Activated naive CD4-positive, alpha-beta T cell treated with anti-CD3 and anti-CD28 coated beads, Interleukin-2, amount 10 ng/mL, durations not matched to agents 7 days and 5 days (primary cell): ENCODE results near the gene DMAP1.
"Not testable (repeated sequence)": the region's sequence is repeated elsewhere in the genome, so short reads cannot be mapped to it uniquely, and the experiment has no call there.

Source experiments
- CTCF ChIA-PET: fragments of 350-600 bp; sonication (Branson Sonifier 250); formaldehyde crosslinking; loops from one replicate; lab custom pipeline; 2021; ENCODE audit warnings: antibody characterized with exemption; lab: Charles Lee
- DNase-seq: peaks from one replicate; pipeline ENCODE4 v3.0.0-alpha.2; 2020
- H3K27ac Mint-ChIP-seq: one replicate; pipeline ENCODE4 v1.8.0; 2021; ENCODE audit warnings: mild to moderate bottlenecking, moderate library complexity, mixed read lengths
- H3K27me3 Mint-ChIP-seq: one replicate; pipeline ENCODE4 v1.8.0; 2021; ENCODE audit warnings: mild to moderate bottlenecking, mixed read lengths
- H3K36me3 Mint-ChIP-seq: one replicate; pipeline ENCODE4 v1.8.0; 2021; ENCODE audit warnings: mixed read lengths
- H3K4me1 Mint-ChIP-seq: one replicate; pipeline ENCODE4 v1.8.0; 2021; ENCODE audit warnings: mixed read lengths
- H3K4me3 Mint-ChIP-seq: one replicate; pipeline ENCODE4 v1.8.0; 2021; ENCODE audit warnings: mild to moderate bottlenecking, moderate library complexity, mixed read lengths
- H3K9me3 Mint-ChIP-seq: one replicate; pipeline ENCODE4 v1.8.0; 2021; ENCODE audit warnings: mixed read lengths

The DMAP1 gene, protein sequence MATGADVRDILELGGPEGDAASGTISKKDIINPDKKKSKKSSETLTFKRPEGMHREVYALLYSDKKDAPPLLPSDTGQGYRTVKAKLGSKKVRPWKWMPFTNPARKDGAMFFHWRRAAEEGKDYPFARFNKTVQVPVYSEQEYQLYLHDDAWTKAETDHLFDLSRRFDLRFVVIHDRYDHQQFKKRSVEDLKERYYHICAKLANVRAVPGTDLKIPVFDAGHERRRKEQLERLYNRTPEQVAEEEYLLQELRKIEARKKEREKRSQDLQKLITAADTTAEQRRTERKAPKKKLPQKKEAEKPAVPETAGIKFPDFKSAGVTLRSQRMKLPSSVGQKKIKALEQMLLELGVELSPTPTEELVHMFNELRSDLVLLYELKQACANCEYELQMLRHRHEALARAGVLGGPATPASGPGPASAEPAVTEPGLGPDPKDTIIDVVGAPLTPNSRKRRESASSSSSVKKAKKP

DNA sequence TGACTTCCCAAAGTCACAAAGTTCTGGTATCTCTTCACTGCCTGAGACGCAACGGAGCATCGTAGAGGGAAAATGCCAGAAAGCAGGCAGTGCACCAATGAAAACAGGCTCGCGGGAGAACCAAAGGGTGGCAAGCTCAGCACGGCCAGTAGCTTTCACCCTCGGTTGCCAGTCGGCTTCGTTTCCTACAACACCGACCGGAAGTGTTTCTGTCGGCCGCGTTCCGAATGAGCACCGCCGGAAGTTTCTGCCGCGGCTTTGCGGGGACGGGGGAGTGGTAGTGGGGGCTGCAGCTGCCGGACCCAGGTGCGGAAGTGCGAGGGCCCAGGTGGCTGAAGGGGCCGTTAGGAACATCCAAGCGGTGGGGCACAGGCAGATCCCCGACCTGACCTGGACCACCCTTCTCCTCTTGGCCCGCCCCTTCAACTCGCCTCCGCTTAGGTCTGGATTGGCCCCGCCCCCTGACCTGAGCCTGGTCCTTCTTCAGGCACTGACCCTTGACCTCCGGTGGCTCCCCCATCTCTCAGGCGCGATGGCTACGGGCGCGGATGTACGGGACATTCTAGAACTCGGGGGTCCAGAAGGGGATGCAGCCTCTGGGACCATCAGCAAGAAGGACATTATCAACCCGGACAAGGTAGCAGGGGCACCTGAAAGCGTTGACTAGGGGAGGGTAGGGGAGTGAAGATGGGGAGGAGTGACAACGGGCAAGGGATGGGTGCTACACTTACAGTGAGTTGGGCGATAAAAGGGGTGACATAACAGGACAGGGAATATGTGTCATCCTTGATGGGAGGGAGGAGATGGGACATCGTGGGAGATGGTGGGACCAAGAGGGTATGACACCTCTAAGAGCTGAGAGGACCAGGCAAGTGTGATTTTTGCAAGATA, at the start of gene DMAP1:
TSS of gene DMAP1 (plus strand) at position 250 of the 891 bp plus-strand sequence. CDS start at position 533, 283 bp downstream.
- Mint-ChIP-seq H3K36me3 (peaks cover 24% of the 10 kb centered on the region), H3K9me3 (no peaks in the 10 kb centered on the region), H3K27me3 (no peaks in the 10 kb centered on the region), H3K4me1 (peaks cover 30% of the 10 kb centered on the region), H3K4me3 (peak within 1 kb of the TSS; percentile 95), H3K27ac (peak within 1 kb of the TSS; percentile 85)
- CTCF ChIA-PET: interaction anchor here (0.6 to 1.3 kb wide), 3 partner anchors 102 to 177 kb away, joined by 3 to 4 read pairs (median 3); no protein-coding TSS in a partner anchor
- peak; percentile 88 for DNase-seq

DNA sequence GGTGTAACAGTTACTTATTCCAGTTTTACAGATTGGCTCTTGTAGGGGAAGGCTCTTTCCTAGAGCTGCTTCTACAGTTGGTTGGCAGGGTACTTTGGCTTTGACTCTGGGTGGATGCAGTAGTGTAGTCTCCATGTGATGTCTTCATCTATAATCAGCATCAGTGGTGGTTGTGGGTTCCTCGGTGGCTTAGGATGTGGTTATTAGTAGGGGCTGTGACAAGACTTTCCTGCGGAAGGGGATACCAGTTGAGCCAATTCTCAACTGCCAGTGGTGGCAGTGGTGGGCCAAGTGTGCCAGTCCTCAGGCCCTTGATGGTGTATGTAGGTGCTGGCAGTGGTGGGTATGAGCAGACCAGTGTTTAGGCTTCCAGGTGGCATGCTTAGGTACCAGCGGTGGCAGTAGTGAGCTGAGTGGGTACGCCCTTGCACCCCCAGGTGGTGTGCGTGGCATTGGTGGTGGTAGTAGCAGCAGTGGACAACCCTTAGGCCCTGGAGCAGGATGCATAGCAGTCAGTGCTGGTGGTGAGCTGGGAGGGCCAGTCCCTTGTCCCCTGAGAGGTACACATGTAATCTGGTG, 44.7 kb upstream of the DMAP1 start:
- CTCF ChIA-PET: no interaction called here
- Mint-ChIP-seq H3K27ac (no peak overlapping the region), H3K27me3 (peaks cover 25% of the 10 kb centered on the region), H3K9me3 (peaks cover 7% of the 10 kb centered on the region), H3K36me3 (no peaks in the 10 kb centered on the region), H3K4me3 (no peak overlapping the region), H3K4me1 (peaks cover 6% of the 10 kb centered on the region)
- DNase-seq: no peak

DNA sequence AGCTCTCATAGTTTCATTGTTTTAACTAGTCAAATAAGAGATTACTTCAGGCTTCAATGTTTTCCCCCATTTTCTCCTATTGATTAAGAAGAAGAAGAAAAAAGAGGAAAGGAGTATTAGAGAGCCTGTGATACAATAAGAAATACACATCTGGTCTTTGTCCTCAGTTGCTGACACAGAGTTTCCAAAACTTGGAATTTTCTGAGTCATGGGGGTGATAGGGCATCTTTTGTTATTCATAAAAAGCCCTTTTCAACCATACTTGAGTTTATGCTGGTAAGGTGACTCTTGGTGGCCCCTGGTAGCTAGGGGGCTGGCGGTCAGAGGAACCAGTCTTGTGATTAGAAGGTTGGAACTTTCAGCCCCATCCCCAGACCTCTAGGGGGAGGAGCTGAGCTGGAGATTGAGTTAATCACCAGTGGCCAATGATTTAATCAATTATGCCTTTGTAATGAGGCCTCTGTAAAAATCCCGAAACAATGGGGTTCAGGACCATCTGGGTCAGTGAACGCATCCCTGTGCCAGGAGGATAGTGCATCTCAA, 42.9 kb upstream of the DMAP1 start:
- H3K27me3 Mint-ChIP-seq: peaks cover 25% of the 10 kb centered on the region
- peaks cover 6% of the 10 kb centered on the region for H3K4me1 Mint-ChIP-seq
- no peak for DNase-seq
- H3K9me3 Mint-ChIP-seq: peaks cover 13% of the 10 kb centered on the region
- no peaks in the 10 kb centered on the region for H3K36me3 Mint-ChIP-seq
- CTCF ChIA-PET: interaction anchor here (1.0 kb wide), 1 partner anchor 14 kb away, joined by 3 read pairs; no protein-coding TSS in a partner anchor
- no peak overlapping the region for H3K27ac Mint-ChIP-seq
- H3K4me3 Mint-ChIP-seq: no peak overlapping the region

DNA sequence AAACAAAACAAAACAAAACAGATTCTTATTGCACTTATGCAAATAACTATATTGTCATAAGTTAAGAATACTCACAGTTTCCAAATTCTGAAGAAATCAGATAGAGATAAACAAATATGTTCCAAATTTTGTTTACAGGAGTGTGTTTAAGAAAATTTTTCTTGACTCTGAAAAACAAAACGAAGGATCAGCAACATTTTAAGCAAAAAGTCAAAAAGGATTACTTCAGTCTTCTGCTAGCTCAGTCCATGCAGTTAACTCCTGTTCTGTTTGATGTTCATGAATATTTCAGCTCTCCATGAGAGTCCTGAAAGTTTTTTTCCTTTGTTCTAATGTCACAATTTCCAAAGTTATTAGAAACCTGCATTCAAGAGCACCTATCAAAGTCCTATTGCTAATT, 38.6 kb upstream of the DMAP1 start:
- H3K36me3 Mint-ChIP-seq: no peaks in the 10 kb centered on the region
- H3K9me3 Mint-ChIP-seq: peaks cover 6% of the 10 kb centered on the region
- H3K4me3 Mint-ChIP-seq: no peak overlapping the region
- peaks cover 18% of the 10 kb centered on the region for H3K27me3 Mint-ChIP-seq
- no peak for DNase-seq
- H3K27ac Mint-ChIP-seq: no peak overlapping the region
- H3K4me1 Mint-ChIP-seq: no peaks in the 10 kb centered on the region
- CTCF ChIA-PET: no interaction called here

DNA sequence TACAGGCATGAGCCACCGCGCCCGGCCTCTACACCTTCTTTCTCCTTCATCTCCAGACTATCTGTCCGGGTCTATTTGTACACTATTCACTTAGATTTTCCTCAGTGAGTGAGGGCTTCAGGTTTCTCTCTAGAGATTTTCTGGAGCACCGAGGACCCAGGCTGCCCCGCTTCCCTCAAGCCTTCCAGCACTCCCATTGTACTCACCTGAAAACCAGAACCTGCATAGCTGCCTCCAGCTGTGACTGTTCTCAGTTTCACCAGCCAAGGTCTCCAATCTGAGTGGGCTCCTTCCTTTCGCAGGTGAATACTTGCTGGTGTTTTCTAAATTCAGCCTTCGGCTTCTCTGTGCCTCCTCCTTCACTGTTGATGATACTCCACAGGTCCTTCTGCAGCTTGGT, 12.9 kb upstream of the DMAP1 start:
- DNase-seq: no peak
- CTCF ChIA-PET: no interaction called here

DNA sequence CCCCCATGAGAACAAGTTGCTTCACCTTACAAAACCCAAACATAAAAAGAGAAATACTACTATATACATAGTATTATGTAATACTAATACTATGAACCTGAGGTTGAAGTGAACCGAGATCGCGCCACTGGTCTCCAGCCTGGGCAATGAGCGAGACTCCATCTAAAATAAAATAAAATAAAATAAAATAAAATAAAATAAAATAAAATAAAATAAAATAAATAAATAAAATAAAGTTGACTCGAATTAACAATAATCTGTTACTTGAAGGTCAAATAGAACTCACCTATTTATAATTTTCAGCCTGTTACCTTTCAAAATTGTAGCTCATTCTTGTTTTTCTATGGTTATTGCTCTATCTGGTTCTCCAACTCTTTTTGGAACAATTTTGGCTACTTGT, 6.7 kb upstream of the DMAP1 start:
- not testable (repeated sequence) for H3K36me3 Mint-ChIP-seq, H3K27me3 Mint-ChIP-seq, H3K4me3 Mint-ChIP-seq, H3K27ac Mint-ChIP-seq, H3K9me3 Mint-ChIP-seq, DNase-seq, H3K4me1 Mint-ChIP-seq
- CTCF ChIA-PET: interaction anchor here (2.3 kb wide), 1 partner anchor 11 kb away, joined by 7 read pairs; no protein-coding TSS in a partner anchor

More for the DNA sequence above, 12.9 kb upstream of the DMAP1 start:
- Mint-ChIP-seq H3K27me3 (peaks cover 4% of the 10 kb centered on the region), H3K36me3 (no peaks in the 10 kb centered on the region), H3K4me3 (no peak overlapping the region), H3K4me1 (no peaks in the 10 kb centered on the region), H3K9me3 (no peaks in the 10 kb centered on the region), H3K27ac (no peak overlapping the region)

DNA sequence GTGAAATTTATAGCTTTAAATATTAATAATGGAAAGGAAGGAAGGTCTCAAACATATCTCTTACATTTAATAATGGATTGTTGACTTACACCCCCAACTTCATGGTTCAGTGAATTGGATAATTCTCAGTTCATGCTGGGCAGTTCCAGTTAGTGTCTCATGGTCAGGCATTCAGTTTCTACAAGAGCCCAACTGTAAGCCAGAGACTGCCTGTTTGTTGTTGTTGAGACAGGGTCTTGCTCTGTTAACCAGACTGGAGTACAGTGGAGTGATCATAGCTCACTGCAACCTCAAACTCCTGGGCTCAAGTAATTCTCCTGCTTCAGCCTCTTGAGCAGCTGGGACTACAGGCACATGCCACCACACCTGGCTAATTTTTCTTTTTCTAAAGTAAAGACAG, 5.0 kb upstream of the DMAP1 start:
- Mint-ChIP-seq H3K27ac (no peak overlapping the region), H3K36me3 (no peaks in the 10 kb centered on the region), H3K9me3 (no peaks in the 10 kb centered on the region), H3K4me3 (no peak overlapping the region), H3K27me3 (peaks cover 3% of the 10 kb centered on the region), H3K4me1 (peaks cover 12% of the 10 kb centered on the region)
- CTCF ChIA-PET: interaction anchor here (2.3 kb wide), 1 partner anchor 10 kb away, joined by 7 read pairs; no protein-coding TSS in a partner anchor
- no peak for DNase-seq

DNA sequence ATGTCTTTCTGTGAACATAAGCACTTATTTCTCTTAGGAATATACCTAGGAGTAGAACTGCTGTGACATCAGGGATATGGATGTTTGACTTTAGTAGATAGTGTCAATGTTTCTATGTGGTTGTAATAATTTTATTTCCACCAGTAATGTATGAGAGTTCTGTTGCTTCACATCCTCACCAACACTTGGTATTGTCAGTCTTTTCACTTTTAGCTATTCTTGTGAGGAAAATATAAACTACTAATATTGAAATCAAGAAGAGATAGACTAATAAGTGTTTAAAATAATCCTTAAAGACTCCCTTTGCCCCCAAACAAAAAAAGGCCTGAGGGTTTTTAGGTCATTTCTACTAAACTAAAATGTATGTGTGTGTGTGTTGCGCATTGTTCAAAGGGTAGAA, 2.7 kb upstream of the DMAP1 start:
- H3K27ac Mint-ChIP-seq: no peak overlapping the region
- CTCF ChIA-PET: no interaction called here
- H3K27me3 Mint-ChIP-seq: peaks cover 3% of the 10 kb centered on the region
- H3K4me1 Mint-ChIP-seq: peaks cover 30% of the 10 kb centered on the region
- H3K4me3 Mint-ChIP-seq: no peak overlapping the region
- peaks cover 7% of the 10 kb centered on the region for H3K36me3 Mint-ChIP-seq
- DNase-seq: no peak
- no peaks in the 10 kb centered on the region for H3K9me3 Mint-ChIP-seq

DNA sequence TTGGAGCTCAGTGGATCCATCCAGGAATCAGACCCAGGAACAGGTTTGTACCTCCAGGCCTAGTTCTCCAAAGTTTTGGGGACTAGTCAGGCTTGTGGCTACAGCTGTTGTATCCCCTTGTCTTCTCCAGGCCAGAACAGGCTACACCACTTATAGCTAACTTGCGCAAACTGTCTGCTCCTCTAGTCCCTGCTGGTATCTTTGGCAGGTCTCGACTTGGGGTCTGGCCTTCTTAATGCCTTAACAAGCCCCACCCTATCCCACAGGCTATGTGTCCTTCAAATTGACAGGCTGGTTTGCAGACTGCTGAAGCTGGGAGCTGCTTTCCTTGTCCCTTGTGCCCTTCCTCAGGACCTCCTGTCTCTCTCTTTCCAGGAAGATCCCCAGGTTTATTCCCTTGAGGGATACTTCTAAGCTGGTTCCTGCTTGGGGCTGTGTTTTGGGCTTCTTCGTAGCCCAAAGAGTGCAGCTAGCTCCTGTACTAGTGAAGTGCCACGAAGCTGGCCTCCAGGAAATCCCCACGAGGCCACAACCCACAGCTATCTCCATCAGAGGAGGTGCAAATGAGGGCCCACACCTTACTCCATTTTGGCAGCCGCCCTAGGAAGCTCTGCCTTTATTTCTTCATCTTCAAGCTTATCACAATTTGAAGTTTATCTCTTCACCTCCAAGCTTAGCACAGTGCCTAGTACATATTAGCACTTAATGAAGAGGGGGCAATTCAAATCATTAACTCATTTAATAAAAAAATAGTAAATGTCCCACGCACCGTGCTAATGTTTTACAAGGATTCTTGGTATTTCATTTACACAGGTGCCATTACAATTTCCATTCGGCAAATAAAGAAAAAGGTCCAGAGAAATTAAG, 683 bp upstream of the DMAP1 start:
- Mint-ChIP-seq H3K4me3 (peak overlapping the region; percentile 95), H3K27ac (peak overlapping the region; percentile 85), H3K36me3 (peaks cover 20% of the 10 kb centered on the region), H3K4me1 (peaks cover 30% of the 10 kb centered on the region), H3K9me3 (no peaks in the 10 kb centered on the region), H3K27me3 (peaks cover 3% of the 10 kb centered on the region)
- peak; percentile 57 for DNase-seq
- CTCF ChIA-PET: interaction anchor here (0.6 to 1.5 kb wide), 4 partner anchors 26 to 176 kb away, joined by 3 to 6 read pairs (median 4); no protein-coding TSS in a partner anchor

DNA sequence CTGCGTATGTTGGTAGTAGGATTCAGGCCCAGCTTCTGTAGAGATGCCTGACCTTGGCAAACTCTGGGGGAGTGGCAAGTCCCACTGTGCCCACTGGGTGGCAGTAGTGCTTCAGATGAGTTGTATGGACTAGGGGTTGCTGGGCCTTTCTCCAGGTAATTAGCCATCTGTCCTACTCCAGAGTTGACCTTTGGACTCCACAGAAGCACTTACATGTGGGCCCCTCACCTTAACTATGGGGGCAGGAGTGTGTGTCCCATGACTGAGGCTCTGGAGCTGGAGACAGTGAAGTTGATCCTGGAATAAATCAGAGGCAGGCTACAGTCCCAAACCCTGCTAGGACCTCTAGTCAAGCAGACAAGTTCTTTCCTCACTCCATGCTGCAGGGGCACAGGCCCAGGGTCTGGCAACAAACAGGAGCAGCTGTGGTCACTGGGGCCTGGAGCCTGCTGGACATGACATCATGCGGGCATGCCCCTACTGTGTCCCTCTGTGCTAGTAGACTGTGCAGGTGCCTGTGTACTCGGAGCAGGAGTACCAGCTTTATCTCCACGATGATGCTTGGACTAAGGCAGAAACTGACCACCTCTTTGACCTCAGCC, 4.6 kb downstream of the DMAP1 start:
- Mint-ChIP-seq H3K9me3 (no peaks in the 10 kb centered on the region), H3K4me1 (peaks cover 25% of the 10 kb centered on the region), H3K4me3 (no peak overlapping the region), H3K27ac (peak overlapping the region; percentile 26), H3K36me3 (peaks cover 37% of the 10 kb centered on the region), H3K27me3 (no peaks in the 10 kb centered on the region)
- CTCF ChIA-PET: interaction anchor here (0.6 to 3.8 kb wide), 36 partner anchors 8 to 435 kb away, joined by 3 to 25 read pairs (median 4); no protein-coding TSS in a partner anchor
- peak; percentile 87 for DNase-seq

DNA sequence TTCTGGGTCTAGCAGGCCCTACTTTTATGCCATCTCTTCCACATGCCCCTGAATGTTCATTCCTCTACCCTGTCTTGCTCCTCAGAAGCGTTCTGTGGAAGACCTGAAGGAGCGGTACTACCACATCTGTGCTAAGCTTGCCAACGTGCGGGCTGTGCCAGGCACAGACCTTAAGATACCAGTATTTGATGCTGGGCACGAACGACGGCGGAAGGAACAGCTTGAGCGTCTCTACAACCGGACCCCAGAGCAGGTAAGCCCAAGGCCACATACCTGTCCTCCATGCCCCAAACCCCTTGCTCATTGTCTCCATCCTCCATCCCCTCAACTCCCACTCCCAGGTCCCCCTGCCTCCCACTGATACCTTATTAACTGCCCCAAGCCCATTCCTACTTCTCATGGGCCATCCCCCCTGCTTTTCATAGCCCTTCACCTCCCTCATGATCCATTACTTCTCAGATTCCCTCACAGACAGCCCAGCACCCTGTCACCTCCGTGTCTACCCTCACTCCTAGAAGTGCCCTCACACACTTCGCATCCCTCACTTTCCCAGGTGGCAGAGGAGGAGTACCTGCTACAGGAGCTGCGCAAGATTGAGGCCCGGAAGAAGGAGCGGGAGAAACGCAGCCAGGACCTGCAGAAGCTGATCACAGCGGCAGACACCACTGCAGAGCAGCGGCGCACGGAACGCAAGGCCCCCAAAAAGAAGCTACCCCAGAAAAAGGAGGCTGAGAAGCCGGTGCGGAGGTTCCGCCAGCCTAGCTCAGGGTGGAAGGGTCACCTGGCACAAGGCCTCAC, 5.4 kb downstream of the DMAP1 start:
- no peak for DNase-seq
- H3K9me3 Mint-ChIP-seq: no peaks in the 10 kb centered on the region
- CTCF ChIA-PET: interaction anchor here (0.7 to 3.8 kb wide), 18 partner anchors 8 to 375 kb away, joined by 3 to 25 read pairs (median 6); no protein-coding TSS in a partner anchor
- H3K27ac Mint-ChIP-seq: no peak overlapping the region
- H3K4me3 Mint-ChIP-seq: no peak overlapping the region
- peaks cover 19% of the 10 kb centered on the region for H3K4me1 Mint-ChIP-seq
- H3K36me3 Mint-ChIP-seq: peaks cover 35% of the 10 kb centered on the region
- no peaks in the 10 kb centered on the region for H3K27me3 Mint-ChIP-seq

DNA sequence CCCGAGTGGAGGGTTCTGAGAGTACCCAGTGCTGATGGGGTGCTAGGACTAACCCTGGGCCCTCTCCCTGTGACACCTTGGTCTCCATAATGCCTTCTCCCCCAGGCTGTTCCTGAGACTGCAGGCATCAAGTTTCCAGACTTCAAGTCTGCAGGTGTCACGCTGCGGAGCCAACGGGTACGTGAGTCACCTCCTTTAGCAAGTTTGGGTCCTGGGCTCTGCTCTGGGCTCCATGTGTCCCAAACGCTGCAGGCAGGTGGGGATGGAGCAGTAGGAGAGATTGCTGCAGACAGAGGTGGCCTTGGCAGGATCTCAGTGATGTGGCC, 6.0 kb downstream of the DMAP1 start:
- H3K27ac Mint-ChIP-seq: no peak overlapping the region
- no peak overlapping the region for H3K4me3 Mint-ChIP-seq
- no peak for DNase-seq
- H3K4me1 Mint-ChIP-seq: peaks cover 15% of the 10 kb centered on the region
- peaks cover 35% of the 10 kb centered on the region for H3K36me3 Mint-ChIP-seq
- H3K27me3 Mint-ChIP-seq: no peaks in the 10 kb centered on the region
- CTCF ChIA-PET: interaction anchor here (0.8 to 3.8 kb wide), 5 partner anchors 19 to 375 kb away, joined by 3 to 25 read pairs (median 18); no protein-coding TSS in a partner anchor
- no peaks in the 10 kb centered on the region for H3K9me3 Mint-ChIP-seq
